ENCODE data around the gene ST7.

The ST7 gene

GRCh38 chr7:116967254-116967922 is 14.1 kb downstream of the ST7 start (continued):
- no peak for TF ChIP-seq ISL1 (CRISPR knock-in tag; IDR thresholded peaks at IDR 0.05)

DNA sequence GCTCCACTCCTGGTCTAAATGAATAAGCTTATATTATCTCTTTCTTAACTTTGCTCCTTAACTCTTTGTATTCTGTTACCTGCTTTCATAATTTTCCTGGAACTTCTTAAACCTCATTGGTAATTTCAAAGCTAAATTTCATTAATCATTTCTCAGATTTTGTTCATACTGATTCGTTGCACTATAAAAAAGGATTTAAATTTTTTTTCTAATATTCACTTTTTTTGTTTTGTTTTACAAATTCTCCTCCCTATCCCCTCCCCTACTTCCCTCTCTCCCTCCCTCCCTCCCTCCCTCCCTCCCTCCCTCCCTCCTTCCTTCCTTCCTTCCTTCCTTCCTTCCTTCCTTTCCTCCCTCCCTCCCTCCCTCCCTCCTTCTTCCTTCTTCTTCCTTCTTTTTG is 14.7 kb downstream of the ST7 start:
- no peak for ATAC-seq
- no peak for TF ChIP-seq ARNTL (CRISPR knock-in tag; IDR thresholded peaks at IDR 0.05; ENCODE audit: borderline replicate concordance, low read depth)
- TF ChIP-seq ZNF8 (CRISPR knock-in tag; IDR thresholded peaks at IDR 0.05), result no peak
- no peak for TF ChIP-seq CREB5 (CRISPR knock-in tag; IDR thresholded peaks at IDR 0.05; ENCODE audit: low read depth)
- TF ChIP-seq ISL1 (CRISPR knock-in tag; IDR thresholded peaks at IDR 0.05), result no peak
- TF ChIP-seq TCF4 (CRISPR knock-in tag; IDR thresholded peaks at IDR 0.05; ENCODE audit: borderline replicate concordance), result no peak
- TF ChIP-seq, protein P1, sequence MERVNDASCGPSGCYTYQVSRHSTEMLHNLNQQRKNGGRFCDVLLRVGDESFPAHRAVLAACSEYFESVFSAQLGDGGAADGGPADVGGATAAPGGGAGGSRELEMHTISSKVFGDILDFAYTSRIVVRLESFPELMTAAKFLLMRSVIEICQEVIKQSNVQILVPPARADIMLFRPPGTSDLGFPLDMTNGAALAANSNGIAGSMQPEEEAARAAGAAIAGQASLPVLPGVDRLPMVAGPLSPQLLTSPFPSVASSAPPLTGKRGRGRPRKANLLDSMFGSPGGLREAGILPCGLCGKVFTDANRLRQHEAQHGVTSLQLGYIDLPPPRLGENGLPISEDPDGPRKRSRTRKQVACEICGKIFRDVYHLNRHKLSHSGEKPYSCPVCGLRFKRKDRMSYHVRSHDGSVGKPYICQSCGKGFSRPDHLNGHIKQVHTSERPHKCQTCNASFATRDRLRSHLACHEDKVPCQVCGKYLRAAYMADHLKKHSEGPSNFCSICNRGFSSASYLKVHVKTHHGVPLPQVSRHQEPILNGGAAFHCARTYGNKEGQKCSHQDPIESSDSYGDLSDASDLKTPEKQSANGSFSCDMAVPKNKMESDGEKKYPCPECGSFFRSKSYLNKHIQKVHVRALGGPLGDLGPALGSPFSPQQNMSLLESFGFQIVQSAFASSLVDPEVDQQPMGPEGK (CRISPR knock-in tag; IDR thresholded peaks at IDR 0.05; ENCODE audit: borderline replicate concordance), result no peak
- no peak for TF ChIP-seq POU6F1 (CRISPR knock-in tag; IDR thresholded peaks at IDR 0.05; ENCODE audit: borderline replicate concordance, low read depth)
- TF ChIP-seq ZNF70 (CRISPR knock-in tag; IDR thresholded peaks at IDR 0.05), result no peak
- no peak for TF ChIP-seq ZC3H10 (CRISPR knock-in tag; IDR thresholded peaks at IDR 0.05)

DNA sequence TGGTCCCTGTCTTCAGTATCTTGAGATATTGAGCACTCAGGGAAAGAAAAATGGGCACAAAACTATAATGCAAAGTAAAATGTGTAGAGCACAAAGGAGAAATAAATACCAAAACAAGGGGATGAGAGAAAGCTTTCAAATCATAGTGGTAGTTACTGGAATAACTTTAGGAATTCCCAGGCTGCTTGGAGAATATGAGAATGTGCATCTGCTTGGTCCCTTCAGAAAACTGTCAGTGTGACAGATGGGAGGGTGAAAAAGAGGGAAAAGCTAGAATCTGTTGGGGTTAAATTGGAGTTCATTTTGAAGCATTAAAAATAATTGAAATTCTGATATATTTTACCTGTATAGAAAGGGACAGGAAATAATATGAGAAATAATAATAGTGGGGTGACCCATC is 15.3 kb downstream of the ST7 start:
- ATAC-seq, result 0 out of 3 replicates have a peak, but pooled peaks have one; percentile 31
- TF ChIP-seq TCF4 (CRISPR knock-in tag; IDR thresholded peaks at IDR 0.05; ENCODE audit: borderline replicate concordance) (no peak), TOX (CRISPR knock-in tag; IDR thresholded peaks at IDR 0.05; ENCODE audit: borderline replicate concordance) (no peak), RARB (CRISPR knock-in tag; IDR thresholded peaks at IDR 0.05) (no peak), ZNF565 (CRISPR knock-in tag; conservative IDR thresholded peaks at IDR 0.05; ENCODE audit: low read depth) (no peak), SNAI2 (CRISPR knock-in tag; IDR thresholded peaks at IDR 0.05) (no peak), CSDC2 (CRISPR knock-in tag; IDR thresholded peaks at IDR 0.05) (no peak)
- TF ChIP-seq, protein P2, sequence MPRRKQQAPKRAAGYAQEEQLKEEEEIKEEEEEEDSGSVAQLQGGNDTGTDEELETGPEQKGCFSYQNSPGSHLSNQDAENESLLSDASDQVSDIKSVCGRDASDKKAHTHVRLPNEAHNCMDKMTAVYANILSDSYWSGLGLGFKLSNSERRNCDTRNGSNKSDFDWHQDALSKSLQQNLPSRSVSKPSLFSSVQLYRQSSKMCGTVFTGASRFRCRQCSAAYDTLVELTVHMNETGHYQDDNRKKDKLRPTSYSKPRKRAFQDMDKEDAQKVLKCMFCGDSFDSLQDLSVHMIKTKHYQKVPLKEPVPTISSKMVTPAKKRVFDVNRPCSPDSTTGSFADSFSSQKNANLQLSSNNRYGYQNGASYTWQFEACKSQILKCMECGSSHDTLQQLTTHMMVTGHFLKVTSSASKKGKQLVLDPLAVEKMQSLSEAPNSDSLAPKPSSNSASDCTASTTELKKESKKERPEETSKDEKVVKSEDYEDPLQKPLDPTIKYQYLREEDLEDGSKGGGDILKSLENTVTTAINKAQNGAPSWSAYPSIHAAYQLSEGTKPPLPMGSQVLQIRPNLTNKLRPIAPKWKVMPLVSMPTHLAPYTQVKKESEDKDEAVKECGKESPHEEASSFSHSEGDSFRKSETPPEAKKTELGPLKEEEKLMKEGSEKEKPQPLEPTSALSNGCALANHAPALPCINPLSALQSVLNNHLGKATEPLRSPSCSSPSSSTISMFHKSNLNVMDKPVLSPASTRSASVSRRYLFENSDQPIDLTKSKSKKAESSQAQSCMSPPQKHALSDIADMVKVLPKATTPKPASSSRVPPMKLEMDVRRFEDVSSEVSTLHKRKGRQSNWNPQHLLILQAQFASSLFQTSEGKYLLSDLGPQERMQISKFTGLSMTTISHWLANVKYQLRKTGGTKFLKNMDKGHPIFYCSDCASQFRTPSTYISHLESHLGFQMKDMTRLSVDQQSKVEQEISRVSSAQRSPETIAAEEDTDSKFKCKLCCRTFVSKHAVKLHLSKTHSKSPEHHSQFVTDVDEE (CRISPR knock-in tag; IDR thresholded peaks at IDR 0.05), result no peak

DNA sequence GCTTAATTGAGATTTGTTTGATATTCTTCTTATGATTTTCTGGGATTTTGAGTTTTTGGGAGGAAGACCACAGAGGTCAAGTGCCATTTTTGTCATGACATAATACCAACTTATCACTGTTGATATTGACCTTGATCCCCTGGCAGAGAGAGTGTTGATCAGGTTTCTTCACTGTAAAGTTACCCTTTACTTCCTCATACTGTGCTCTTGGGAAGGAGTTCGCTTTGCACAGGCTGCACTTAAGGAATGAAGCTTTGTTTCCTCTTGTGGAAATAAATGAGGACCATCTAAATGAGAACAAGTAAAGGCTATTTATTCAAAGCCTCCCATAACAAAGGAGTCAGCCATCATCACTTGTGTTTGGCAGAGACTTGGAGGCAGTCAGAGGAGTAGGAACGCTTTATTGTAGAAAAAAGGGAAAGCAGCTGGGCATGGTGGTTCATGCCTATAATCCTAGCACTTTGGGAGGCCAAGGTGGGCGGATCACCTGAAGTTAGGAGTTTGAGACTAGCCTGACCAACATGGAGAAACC is 16.1 kb downstream of the ST7 start:
- no peak for ATAC-seq
- TF ChIP-seq, protein P3, sequence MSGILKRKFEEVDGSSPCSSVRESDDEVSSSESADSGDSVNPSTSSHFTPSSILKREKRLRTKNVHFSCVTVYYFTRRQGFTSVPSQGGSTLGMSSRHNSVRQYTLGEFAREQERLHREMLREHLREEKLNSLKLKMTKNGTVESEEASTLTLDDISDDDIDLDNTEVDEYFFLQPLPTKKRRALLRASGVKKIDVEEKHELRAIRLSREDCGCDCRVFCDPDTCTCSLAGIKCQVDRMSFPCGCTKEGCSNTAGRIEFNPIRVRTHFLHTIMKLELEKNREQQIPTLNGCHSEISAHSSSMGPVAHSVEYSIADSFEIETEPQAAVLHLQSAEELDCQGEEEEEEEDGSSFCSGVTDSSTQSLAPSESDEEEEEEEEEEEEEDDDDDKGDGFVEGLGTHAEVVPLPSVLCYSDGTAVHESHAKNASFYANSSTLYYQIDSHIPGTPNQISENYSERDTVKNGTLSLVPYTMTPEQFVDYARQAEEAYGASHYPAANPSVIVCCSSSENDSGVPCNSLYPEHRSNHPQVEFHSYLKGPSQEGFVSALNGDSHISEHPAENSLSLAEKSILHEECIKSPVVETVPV (CRISPR knock-in tag; IDR thresholded peaks at IDR 0.05), result no peak
- no peak for TF ChIP-seq PPARA (CRISPR knock-in tag; IDR thresholded peaks at IDR 0.05; ENCODE audit: borderline replicate concordance)
- TF ChIP-seq GLIS3 (CRISPR knock-in tag; IDR thresholded peaks at IDR 0.05), result no peak
- no peak for TF ChIP-seq ZNF8 (CRISPR knock-in tag; IDR thresholded peaks at IDR 0.05)
- no peak for TF ChIP-seq ZFP30 (CRISPR knock-in tag; IDR thresholded peaks at IDR 0.05)
- no peak for TF ChIP-seq CREB5 (CRISPR knock-in tag; IDR thresholded peaks at IDR 0.05; ENCODE audit: low read depth)
- no peak for TF ChIP-seq BACH2 (CRISPR knock-in tag; IDR thresholded peaks at IDR 0.05; ENCODE audit: borderline replicate concordance)
- TF ChIP-seq ISL1 (CRISPR knock-in tag; IDR thresholded peaks at IDR 0.05), result no peak
- TF ChIP-seq TOX (CRISPR knock-in tag; IDR thresholded peaks at IDR 0.05; ENCODE audit: borderline replicate concordance), result no peak
- no peak for TF ChIP-seq ZC3H10 (CRISPR knock-in tag; IDR thresholded peaks at IDR 0.05)
- TF ChIP-seq, protein P2 (CRISPR knock-in tag; IDR thresholded peaks at IDR 0.05), result no peak

Data from SK-N-SH treated with all-trans-retinoic acid at 6 μM for 48 hours (cell line).